Cerebellar nuclear complex (tissue), 1 donor: ENCODE results near the gene SORD.
"Not testable (repeated sequence)": the region's sequence is repeated elsewhere in the genome, so short reads cannot be mapped to it uniquely, and the experiment has no call there.

Experiments used
- DNase-seq, 2 experiments: peaks; one replicate each; lab custom pipeline; 2025; lab: John Stamatoyannopoulos, UW

SORD gene

GRCh38 chr15:45022871-45023658 is at the start of gene SORD:
TSS of gene SORD (plus strand) at chr15:45023195. CDS start at chr15:45023284, 89 bp downstream.
- DNase-seq: peak; percentile 56 to 84

GRCh38 chr15:44976183-44976582 is 46.8 kb upstream of the SORD start:
- not testable (repeated sequence) for DNase-seq

- not testable (repeated sequence) for DNase-seq
Measured at GRCh38 chr15:44977781-44978180, 45.2 kb upstream of the SORD start.

GRCh38 chr15:44979617-44980339 is 43.2 kb upstream of the SORD start:
- DNase-seq: not testable (repeated sequence)

- not testable (repeated sequence) for DNase-seq
Measured at GRCh38 chr15:44984144-44984543, 38.9 kb upstream of the SORD start.

GRCh38 chr15:44986346-44987055 is 36.5 kb upstream of the SORD start:
- DNase-seq: not testable (repeated sequence)

GRCh38 chr15:44987711-44988110 is 35.3 kb upstream of the SORD start:
- not testable (repeated sequence) for DNase-seq

GRCh38 chr15:44988184-44988869 is 34.7 kb upstream of the SORD start:
- DNase-seq: not testable (repeated sequence)

- not testable (repeated sequence) for DNase-seq
Measured at GRCh38 chr15:44988870-44989219, 34.1 kb upstream of the SORD start.

GRCh38 chr15:44997632-44998031 is 25.4 kb upstream of the SORD start:
- DNase-seq: not testable (repeated sequence)

GRCh38 chr15:44999105-44999504 is 23.9 kb upstream of the SORD start:
- DNase-seq: no peak

GRCh38 chr15:45001180-45001579 is 21.8 kb upstream of the SORD start:
- not testable (repeated sequence) for DNase-seq

- not testable (repeated sequence) for DNase-seq
Measured at GRCh38 chr15:45003731-45004410, 19.1 kb upstream of the SORD start.

- not testable (repeated sequence) for DNase-seq
Measured at GRCh38 chr15:45004590-45005175, 18.3 kb upstream of the SORD start.

GRCh38 chr15:45009046-45009445 is 13.9 kb upstream of the SORD start:
- no peak for DNase-seq

GRCh38 chr15:45015114-45015513 is 7.9 kb upstream of the SORD start:
- not testable (repeated sequence) for DNase-seq

GRCh38 chr15:45020222-45020900 is 2.6 kb upstream of the SORD start:
- DNase-seq: not testable (repeated sequence)

- not testable (repeated sequence) for DNase-seq
Measured at GRCh38 chr15:45020901-45021259, 2.1 kb upstream of the SORD start.

GRCh38 chr15:45021348-45021747 is 1.6 kb upstream of the SORD start:
- DNase-seq: no peak

- no peak for DNase-seq
Measured at GRCh38 chr15:45023659-45024225, 747 bp downstream of the SORD start.
